C4-2B (cell line): Measurements from ENCODE around the gene ZNF248.

Source experiments
- CTCF ChIP-seq: fragments of 450-650 bp; conservative IDR thresholded peaks from 2 replicates; pipeline ENCODE4 v1.5.1; 2017; ENCODE audit warnings: mild to moderate bottlenecking
- ZFX ChIP-seq: fragments of 450-650 bp; IDR thresholded peaks from 2 replicates; pipeline ENCODE4 v1.6.1; 2017

GRCh38 chr10:37774351-37774750 is 83.1 kb downstream of the ZNF248 start:
- TF ChIP-seq CTCF: no peak
- TF ChIP-seq ZFX: no peak
